Measurements from ENCODE around the gene UROC1.

Gene UROC1

DNA sequence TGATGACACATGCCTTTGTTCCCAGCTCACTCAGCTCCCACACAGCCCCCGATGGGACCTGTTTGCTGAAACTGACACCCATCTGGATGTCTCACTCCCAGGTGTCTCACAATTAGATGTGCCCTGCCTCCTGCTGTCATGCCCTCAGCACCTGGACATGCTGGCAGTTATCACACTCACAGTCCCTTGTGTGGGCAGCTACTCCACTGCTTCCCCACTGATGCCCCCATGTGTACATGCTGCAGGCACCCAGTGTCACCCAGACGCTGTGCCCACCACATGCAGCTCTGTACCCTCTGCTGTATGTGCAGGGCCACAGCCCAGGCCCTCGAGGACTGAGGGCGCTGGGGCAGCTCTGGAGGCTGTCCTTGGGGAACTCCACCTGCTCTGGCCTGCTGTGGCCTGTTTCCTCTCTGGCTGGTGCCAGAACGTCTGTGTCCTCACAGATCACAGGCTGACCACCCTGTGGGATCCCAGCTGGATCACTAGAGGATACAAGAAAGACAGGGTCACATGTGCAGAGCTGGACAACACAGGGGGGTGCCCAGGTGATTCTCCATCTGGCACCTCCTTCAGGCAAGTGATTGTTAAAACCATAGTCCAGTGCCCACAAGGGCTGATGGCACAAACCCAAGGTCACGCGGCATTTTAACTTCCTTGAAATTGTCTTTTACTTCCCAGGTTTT is 27.2 kb upstream of the UROC1 start:
- no peak overlapping the region for H3K27ac ChIP-seq (replicated peaks)
- H3K27me3 ChIP-seq (ENCODE audit: insufficient read depth, poor library complexity, severe bottlenecking), result no peaks in the 10 kb centered on the region
- no peak for DNase-seq (ENCODE audit: low read depth in 1 of 2, low spot score in 1 of 2)
- no peak for TF ChIP-seq POLR2AphosphoS5 (IDR thresholded peaks at IDR 0.05; ENCODE audit: low read depth)
- TF ChIP-seq GABPA (IDR thresholded peaks at IDR 0.05; ENCODE audit: low read depth), result no peak
- TF ChIP-seq SPI1 (IDR thresholded peaks at IDR 0.05; ENCODE audit: borderline replicate concordance, low read depth), result no peak
- TF ChIP-seq, protein P1, sequence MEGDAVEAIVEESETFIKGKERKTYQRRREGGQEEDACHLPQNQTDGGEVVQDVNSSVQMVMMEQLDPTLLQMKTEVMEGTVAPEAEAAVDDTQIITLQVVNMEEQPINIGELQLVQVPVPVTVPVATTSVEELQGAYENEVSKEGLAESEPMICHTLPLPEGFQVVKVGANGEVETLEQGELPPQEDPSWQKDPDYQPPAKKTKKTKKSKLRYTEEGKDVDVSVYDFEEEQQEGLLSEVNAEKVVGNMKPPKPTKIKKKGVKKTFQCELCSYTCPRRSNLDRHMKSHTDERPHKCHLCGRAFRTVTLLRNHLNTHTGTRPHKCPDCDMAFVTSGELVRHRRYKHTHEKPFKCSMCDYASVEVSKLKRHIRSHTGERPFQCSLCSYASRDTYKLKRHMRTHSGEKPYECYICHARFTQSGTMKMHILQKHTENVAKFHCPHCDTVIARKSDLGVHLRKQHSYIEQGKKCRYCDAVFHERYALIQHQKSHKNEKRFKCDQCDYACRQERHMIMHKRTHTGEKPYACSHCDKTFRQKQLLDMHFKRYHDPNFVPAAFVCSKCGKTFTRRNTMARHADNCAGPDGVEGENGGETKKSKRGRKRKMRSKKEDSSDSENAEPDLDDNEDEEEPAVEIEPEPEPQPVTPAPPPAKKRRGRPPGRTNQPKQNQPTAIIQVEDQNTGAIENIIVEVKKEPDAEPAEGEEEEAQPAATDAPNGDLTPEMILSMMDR (IDR thresholded peaks at IDR 0.05; ENCODE audit: insufficient read depth, low read length), result no peak
- TF ChIP-seq, protein P2, sequence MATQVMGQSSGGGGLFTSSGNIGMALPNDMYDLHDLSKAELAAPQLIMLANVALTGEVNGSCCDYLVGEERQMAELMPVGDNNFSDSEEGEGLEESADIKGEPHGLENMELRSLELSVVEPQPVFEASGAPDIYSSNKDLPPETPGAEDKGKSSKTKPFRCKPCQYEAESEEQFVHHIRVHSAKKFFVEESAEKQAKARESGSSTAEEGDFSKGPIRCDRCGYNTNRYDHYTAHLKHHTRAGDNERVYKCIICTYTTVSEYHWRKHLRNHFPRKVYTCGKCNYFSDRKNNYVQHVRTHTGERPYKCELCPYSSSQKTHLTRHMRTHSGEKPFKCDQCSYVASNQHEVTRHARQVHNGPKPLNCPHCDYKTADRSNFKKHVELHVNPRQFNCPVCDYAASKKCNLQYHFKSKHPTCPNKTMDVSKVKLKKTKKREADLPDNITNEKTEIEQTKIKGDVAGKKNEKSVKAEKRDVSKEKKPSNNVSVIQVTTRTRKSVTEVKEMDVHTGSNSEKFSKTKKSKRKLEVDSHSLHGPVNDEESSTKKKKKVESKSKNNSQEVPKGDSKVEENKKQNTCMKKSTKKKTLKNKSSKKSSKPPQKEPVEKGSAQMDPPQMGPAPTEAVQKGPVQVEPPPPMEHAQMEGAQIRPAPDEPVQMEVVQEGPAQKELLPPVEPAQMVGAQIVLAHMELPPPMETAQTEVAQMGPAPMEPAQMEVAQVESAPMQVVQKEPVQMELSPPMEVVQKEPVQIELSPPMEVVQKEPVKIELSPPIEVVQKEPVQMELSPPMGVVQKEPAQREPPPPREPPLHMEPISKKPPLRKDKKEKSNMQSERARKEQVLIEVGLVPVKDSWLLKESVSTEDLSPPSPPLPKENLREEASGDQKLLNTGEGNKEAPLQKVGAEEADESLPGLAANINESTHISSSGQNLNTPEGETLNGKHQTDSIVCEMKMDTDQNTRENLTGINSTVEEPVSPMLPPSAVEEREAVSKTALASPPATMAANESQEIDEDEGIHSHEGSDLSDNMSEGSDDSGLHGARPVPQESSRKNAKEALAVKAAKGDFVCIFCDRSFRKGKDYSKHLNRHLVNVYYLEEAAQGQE (IDR thresholded peaks at IDR 0.05; ENCODE audit: insufficient replicate concordance, low read depth), result no peak
- H3K4me3 ChIP-seq (replicated peaks; ENCODE audit: insufficient read depth, low read length), result no peak overlapping the region

DNA sequence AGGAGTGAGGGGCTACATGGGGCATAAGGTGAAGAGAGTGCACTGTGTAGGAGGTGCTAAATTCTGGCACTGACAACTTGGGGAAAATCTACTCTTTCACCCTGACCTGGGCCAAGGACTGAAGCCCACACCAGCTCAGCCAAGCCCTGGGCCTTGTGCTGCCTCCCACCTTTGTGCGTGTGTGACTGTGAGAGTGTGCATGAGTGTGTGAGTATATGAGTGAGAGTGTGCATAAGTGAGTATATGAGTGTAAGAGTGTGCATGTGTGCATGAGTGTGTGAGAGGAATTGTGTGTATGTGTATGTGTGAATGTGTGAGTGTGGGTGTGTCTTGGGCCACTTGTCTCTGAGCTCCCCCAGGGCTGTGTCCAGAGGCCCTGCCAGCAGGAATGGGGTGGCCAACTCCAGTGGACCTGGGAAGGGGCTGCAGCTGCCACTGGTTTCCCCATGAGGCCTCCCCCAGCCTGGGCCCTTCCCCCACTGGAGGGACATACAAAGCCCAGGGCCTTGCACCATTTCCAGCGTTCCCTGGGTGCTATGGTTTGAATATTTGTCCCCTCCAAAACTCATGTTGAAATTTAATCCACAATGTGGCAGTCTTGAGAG is 26.0 kb upstream of the UROC1 start:
- no peak for DNase-seq (ENCODE audit: low read depth in 1 of 2, low spot score in 1 of 2)
- TF ChIP-seq GABPA (IDR thresholded peaks at IDR 0.05; ENCODE audit: low read depth), result no peak
- TF ChIP-seq, protein P2 (IDR thresholded peaks at IDR 0.05; ENCODE audit: insufficient replicate concordance, low read depth), result no peak
- no peak for TF ChIP-seq POLR2AphosphoS5 (IDR thresholded peaks at IDR 0.05; ENCODE audit: low read depth)
- TF ChIP-seq SPI1 (IDR thresholded peaks at IDR 0.05; ENCODE audit: borderline replicate concordance, low read depth), result no peak
- TF ChIP-seq, protein P1 (IDR thresholded peaks at IDR 0.05; ENCODE audit: insufficient read depth, low read length), result no peak
- Histone ChIP-seq H3K27me3 (ENCODE audit: insufficient read depth, poor library complexity, severe bottlenecking) (no peaks in the 10 kb centered on the region), H3K4me3 (replicated peaks; ENCODE audit: insufficient read depth, low read length) (no peak overlapping the region), H3K27ac (replicated peaks) (no peak overlapping the region)

DNA sequence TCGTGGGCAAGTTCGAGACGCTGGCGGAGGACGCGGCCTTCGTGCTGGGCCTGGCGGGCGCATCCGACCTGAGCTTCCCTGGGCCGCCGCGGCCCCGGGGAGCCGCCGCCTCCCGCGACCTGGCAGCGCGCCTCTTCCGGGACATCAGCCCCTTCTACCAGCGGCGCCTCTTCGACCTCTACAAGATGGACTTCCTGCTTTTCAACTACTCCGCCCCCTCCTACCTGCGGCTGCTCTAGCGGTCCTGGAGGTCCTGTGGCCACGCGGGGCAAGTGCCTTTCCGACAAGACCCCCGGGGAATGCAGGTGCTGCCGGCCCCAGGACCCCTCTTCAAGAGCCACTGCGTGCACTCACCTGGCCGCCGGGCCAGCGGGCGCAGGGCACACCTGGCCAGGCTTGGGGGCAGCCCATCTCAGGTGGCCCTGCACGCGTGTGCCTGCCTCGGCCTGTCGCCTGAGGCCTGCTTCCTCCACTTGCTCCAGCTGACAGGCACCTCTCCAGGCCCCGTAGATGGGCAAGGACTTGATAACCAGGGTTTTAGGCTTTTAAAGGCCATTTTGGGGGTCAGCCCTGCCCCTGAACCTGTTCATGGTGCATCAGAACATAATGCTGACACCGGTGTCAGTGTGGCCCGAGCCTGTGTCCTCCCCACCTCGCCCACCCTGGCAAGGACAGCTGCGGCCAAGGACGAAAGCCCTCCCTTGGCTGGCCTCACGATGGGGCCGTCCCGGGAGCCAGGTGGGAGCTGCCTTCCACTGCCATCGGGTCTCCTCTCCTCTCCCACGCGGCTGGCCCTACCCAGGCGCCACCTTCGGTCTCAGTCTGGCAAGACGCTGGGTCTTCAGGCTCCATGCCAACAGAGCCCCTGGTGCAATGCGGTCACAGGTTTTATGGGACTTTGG is 25.0 kb upstream of the UROC1 start:
- TF ChIP-seq SPI1 (IDR thresholded peaks at IDR 0.05; ENCODE audit: borderline replicate concordance, low read depth), result no peak
- no peak for TF ChIP-seq GABPA (IDR thresholded peaks at IDR 0.05; ENCODE audit: low read depth)
- no peak for TF ChIP-seq POLR2AphosphoS5 (IDR thresholded peaks at IDR 0.05; ENCODE audit: low read depth)
- TF ChIP-seq, protein P2 (IDR thresholded peaks at IDR 0.05; ENCODE audit: insufficient replicate concordance, low read depth), result no peak
- TF ChIP-seq, protein P1 (IDR thresholded peaks at IDR 0.05; ENCODE audit: insufficient read depth, low read length), result no peak
- no peak overlapping the region for H3K4me3 ChIP-seq (replicated peaks; ENCODE audit: insufficient read depth, low read length)
- no peak overlapping the region for H3K27ac ChIP-seq (replicated peaks)
- H3K27me3 ChIP-seq (ENCODE audit: insufficient read depth, poor library complexity, severe bottlenecking), result no peaks in the 10 kb centered on the region
- DNase-seq (ENCODE audit: low read depth in 1 of 2, low spot score in 1 of 2), result no peak

Data from HL-60 (cell line).